A673 (cell line): ENCODE data around the gene HYAL3.
"Not testable (repeated sequence)": the region's sequence is repeated elsewhere in the genome, so short reads cannot be mapped to it uniquely, and the experiment has no call there.

Experiments used
- CTCF ChIP-seq: fragments of 300-800, 200-600 bp; sonication (generic); conservative IDR thresholded peaks from 2 replicates; pipeline ENCODE4 v1.5.1; 2017; ENCODE audit warnings: low read depth, mild to moderate bottlenecking, antibody characterized with exemption, low read length, moderate library complexity, mixed read lengths
- EZH2 ChIP-seq: fragments of 200-600 bp; sonication (generic); IDR thresholded peaks from 2 replicates; pipeline ENCODE4 v1.6.1; 2017; ENCODE audit warnings: borderline replicate concordance, low read depth, mild to moderate bottlenecking, mixed read lengths, antibody characterized with exemption, low read length; ENCODE audit not compliant: poor library complexity, severe bottlenecking

GRCh38 chr3:50262200-50262599, 37.0 kb downstream of the HYAL3 start:
- TF ChIP-seq CTCF, EZH2: not testable (repeated sequence)
